SK-N-SH treated with all-trans-retinoic acid at 6 μM for 48 hours (cell line): ENCODE data around the gene MRPL36.

Experiments used
- ATAC-seq: fragments of 200-7000 bp; cut with Tn5 transposase; 3 replicates; pipeline ENCODE4 v1.9.1; 2020; ENCODE audit warnings: mild to moderate bottlenecking, moderate library complexity
- ARNTL ChIP-seq: fragments of 450-650 bp; formaldehyde crosslinking; IDR thresholded peaks from 2 replicates; pipeline ENCODE4 v1.5.0; 2020; ENCODE audit warnings: low read depth, mild to moderate bottlenecking, moderate library complexity, borderline replicate concordance
- BACH2 ChIP-seq: fragments of 250-450 bp; sonication (Bioruptor Pico); IDR thresholded peaks from 2 replicates; pipeline ENCODE4 v1.9.0; 2021; ENCODE audit warnings: mild to moderate bottlenecking, borderline replicate concordance
- CREB5 ChIP-seq: fragments of 250-450 bp; sonication (Bioruptor Pico); IDR thresholded peaks from 2 replicates; pipeline ENCODE4 v1.5.1; 2020; ENCODE audit warnings: low read depth, mild to moderate bottlenecking, moderate library complexity
- CSDC2 ChIP-seq: fragments of 250-450 bp; sonication (Bioruptor Pico); IDR thresholded peaks from 2 replicates; pipeline ENCODE4 v1.5.0; 2020; ENCODE audit warnings: mild to moderate bottlenecking, moderate library complexity
- ESRRG ChIP-seq: fragments of 250-450 bp; sonication (Bioruptor Pico); IDR thresholded peaks from 2 replicates; pipeline ENCODE4 v1.6.1; 2021; ENCODE audit warnings: mild to moderate bottlenecking
- GLIS3 ChIP-seq: fragments of 250-450 bp; sonication (Bioruptor Pico); IDR thresholded peaks from 2 replicates; pipeline ENCODE4 v1.5.0; 2020; ENCODE audit warnings: mild to moderate bottlenecking, moderate library complexity
- ISL1 ChIP-seq: fragments of 250-450 bp; sonication (Bioruptor Pico); IDR thresholded peaks from 2 replicates; pipeline ENCODE4 v2.1.2; 2022; ENCODE audit warnings: mild to moderate bottlenecking, moderate library complexity
- OSR1 ChIP-seq: fragments of 250-450 bp; sonication (Bioruptor Pico); IDR thresholded peaks from 2 replicates; pipeline ENCODE4 v1.8.0; 2022; ENCODE audit warnings: moderate library complexity, mild to moderate bottlenecking, inconsistent platforms
- PATZ1 ChIP-seq: fragments of 250-450 bp; sonication (Bioruptor Pico); IDR thresholded peaks from 2 replicates; pipeline ENCODE4 v1.8.0; 2020; ENCODE audit warnings: mild to moderate bottlenecking, moderate library complexity, borderline replicate concordance
- POU6F1 ChIP-seq: fragments of 250-450 bp; sonication (Bioruptor Pico); IDR thresholded peaks from 2 replicates; pipeline ENCODE4 v1.8.0; 2021; ENCODE audit warnings: low read depth, mild to moderate bottlenecking, moderate library complexity, borderline replicate concordance
- PPARA ChIP-seq: fragments of 250-450 bp; sonication (Bioruptor Pico); IDR thresholded peaks from 2 replicates; pipeline ENCODE4 v1.5.0; 2020; ENCODE audit warnings: mild to moderate bottlenecking, borderline replicate concordance
- RARB ChIP-seq: fragments of 250-450 bp; sonication (Bioruptor Pico); IDR thresholded peaks from 2 replicates; pipeline ENCODE4 v1.8.0; 2021; ENCODE audit warnings: mild to moderate bottlenecking, moderate library complexity
- SNAI2 ChIP-seq: fragments of 250-450 bp; sonication (Bioruptor Pico); IDR thresholded peaks from 2 replicates; pipeline ENCODE4 v1.5.0; 2020; ENCODE audit warnings: mild to moderate bottlenecking, moderate library complexity
- TCF4 ChIP-seq: fragments of 250-450 bp; sonication (Bioruptor Pico); IDR thresholded peaks from 2 replicates; pipeline ENCODE4 v1.8.0; 2021; ENCODE audit warnings: mild to moderate bottlenecking, moderate library complexity, borderline replicate concordance
- TOX ChIP-seq: fragments of 250-450 bp; sonication (Bioruptor Pico); IDR thresholded peaks from 2 replicates; pipeline ENCODE4 v1.8.0; 2021; ENCODE audit warnings: mild to moderate bottlenecking, moderate library complexity, borderline replicate concordance
- ZC3H10 ChIP-seq: fragments of 250-450 bp; sonication (Bioruptor Pico); IDR thresholded peaks from 2 replicates; pipeline ENCODE4 v1.5.1; 2021; ENCODE audit warnings: mild to moderate bottlenecking, moderate library complexity
- ZFP3 ChIP-seq: fragments of 250-450 bp; sonication (Bioruptor Pico); IDR thresholded peaks from 2 replicates; pipeline ENCODE4 v1.5.0; 2020; ENCODE audit warnings: mild to moderate bottlenecking, moderate library complexity
- ZFP30 ChIP-seq: fragments of 450-650 bp; formaldehyde crosslinking; IDR thresholded peaks from 2 replicates; pipeline ENCODE4 v1.5.0; 2022; ENCODE audit warnings: mild to moderate bottlenecking, moderate library complexity
- ZNF565 ChIP-seq: fragments of 450-650 bp; formaldehyde crosslinking; conservative IDR thresholded peaks from 2 replicates; pipeline ENCODE4 v1.5.0; 2020; ENCODE audit warnings: low read depth, mild to moderate bottlenecking, moderate library complexity
- ZNF70 ChIP-seq: fragments of 450-650 bp; formaldehyde crosslinking; IDR thresholded peaks from 2 replicates; pipeline ENCODE4 v1.5.0; 2020; ENCODE audit warnings: mild to moderate bottlenecking, moderate library complexity
- ZNF8 ChIP-seq: fragments of 450-650 bp; formaldehyde crosslinking; IDR thresholded peaks from 2 replicates; pipeline ENCODE4 v1.5.0; 2020; ENCODE audit warnings: mild to moderate bottlenecking, moderate library complexity
- TF ChIP-seq, protein P1 (sequence below): fragments of 250-450 bp; sonication (Bioruptor Pico); IDR thresholded peaks from 2 replicates; pipeline ENCODE4 v1.5.1; 2021; ENCODE audit warnings: mild to moderate bottlenecking, moderate library complexity

Gene MRPL36

GRCh38 chr5:1834721-1835429 lies 35.2 kb upstream of the MRPL36 start:
- no peak for TF ChIP-seq OSR1 (CRISPR knock-in tag)
- TF ChIP-seq CSDC2 (CRISPR knock-in tag), result no peak
- no peak for TF ChIP-seq TCF4 (CRISPR knock-in tag)
- TF ChIP-seq ZC3H10 (CRISPR knock-in tag), result no peak
- no peak for TF ChIP-seq POU6F1 (CRISPR knock-in tag)
- TF ChIP-seq BACH2, result no peak
- no peak for TF ChIP-seq ZFP30
- TF ChIP-seq ARNTL (CRISPR knock-in tag), result no peak
- TF ChIP-seq PPARA (CRISPR knock-in tag), result no peak
- TF ChIP-seq ESRRG (CRISPR knock-in tag), result no peak
- no peak for TF ChIP-seq GLIS3 (CRISPR knock-in tag)
- TF ChIP-seq ZNF70 (CRISPR knock-in tag), result no peak
- no peak for TF ChIP-seq TOX
- TF ChIP-seq PATZ1 (CRISPR knock-in tag), result no peak
- TF ChIP-seq CREB5 (CRISPR knock-in tag), result no peak
- no peak for TF ChIP-seq ZFP3 (CRISPR knock-in tag)
- TF ChIP-seq, protein P1, sequence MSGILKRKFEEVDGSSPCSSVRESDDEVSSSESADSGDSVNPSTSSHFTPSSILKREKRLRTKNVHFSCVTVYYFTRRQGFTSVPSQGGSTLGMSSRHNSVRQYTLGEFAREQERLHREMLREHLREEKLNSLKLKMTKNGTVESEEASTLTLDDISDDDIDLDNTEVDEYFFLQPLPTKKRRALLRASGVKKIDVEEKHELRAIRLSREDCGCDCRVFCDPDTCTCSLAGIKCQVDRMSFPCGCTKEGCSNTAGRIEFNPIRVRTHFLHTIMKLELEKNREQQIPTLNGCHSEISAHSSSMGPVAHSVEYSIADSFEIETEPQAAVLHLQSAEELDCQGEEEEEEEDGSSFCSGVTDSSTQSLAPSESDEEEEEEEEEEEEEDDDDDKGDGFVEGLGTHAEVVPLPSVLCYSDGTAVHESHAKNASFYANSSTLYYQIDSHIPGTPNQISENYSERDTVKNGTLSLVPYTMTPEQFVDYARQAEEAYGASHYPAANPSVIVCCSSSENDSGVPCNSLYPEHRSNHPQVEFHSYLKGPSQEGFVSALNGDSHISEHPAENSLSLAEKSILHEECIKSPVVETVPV (CRISPR knock-in tag), result no peak
- TF ChIP-seq ZNF8 (CRISPR knock-in tag), result no peak
- no peak for TF ChIP-seq RARB
- no peak for ATAC-seq

- ATAC-seq, result no peak
- TF ChIP-seq SNAI2 (no peak), RARB (no peak), TCF4 (CRISPR knock-in tag) (no peak), PATZ1 (CRISPR knock-in tag) (no peak), POU6F1 (CRISPR knock-in tag) (no peak), ISL1 (CRISPR knock-in tag) (no peak), PPARA (CRISPR knock-in tag) (no peak), ZFP3 (CRISPR knock-in tag) (no peak), BACH2 (no peak), GLIS3 (CRISPR knock-in tag) (no peak), ZC3H10 (CRISPR knock-in tag) (no peak), ESRRG (CRISPR knock-in tag) (no peak), ZNF565 (CRISPR knock-in tag) (no peak), OSR1 (CRISPR knock-in tag) (no peak)
These were observed 34.5 kb upstream of the MRPL36 start for GRCh38 chr5:1834022-1834551.
